ENCODE results near the gene PIGM.

DNA sequence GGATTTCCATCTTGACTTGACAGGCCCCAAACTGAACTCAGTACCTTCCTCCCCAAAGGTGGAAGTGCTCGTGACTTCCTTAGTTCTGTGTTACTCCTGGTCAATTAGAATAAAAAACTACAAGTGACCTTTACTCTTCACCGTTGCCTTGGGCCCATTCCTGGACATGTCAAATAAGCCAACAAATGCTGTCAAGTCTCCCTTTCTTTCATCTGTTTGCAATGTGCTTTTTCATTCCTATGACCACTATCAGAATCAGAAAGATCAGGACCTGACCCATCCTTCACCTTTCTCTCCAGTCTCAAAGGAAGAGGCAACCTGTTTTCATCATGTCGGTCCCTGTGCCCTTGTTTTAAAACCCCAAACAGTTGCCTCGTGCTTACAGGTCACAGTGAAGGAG lies 43.1 kb upstream of the PIGM start:
- no peak for TF ChIP-seq CTCF (IDR thresholded peaks at IDR 0.05)
- no peak for TF ChIP-seq POLR2A (IDR thresholded peaks at IDR 0.05)
